ENCODE results near the gene SLC51B. TPM values are rescaled to one million over a fixed set of nuclear protein-coding genes. Genes with fewer than 3 reads are reported as not detected.
"Not testable (repeated sequence)": the region's sequence is repeated elsewhere in the genome, so short reads cannot be mapped to it uniquely, and the experiment has no call there.

Gene SLC51B
- total RNA-seq, 1 experiment from 2014 or later, result not detected

- intact Hi-C loops (cut with micrococcal nuclease; ENCODE audit: unreplicated experiment), result no loop called here
- no peaks in the 10 kb centered on the region for H3K4me1 ChIP-seq (ENCODE audit: insufficient read depth, low read length, poor library complexity, severe bottlenecking)
- no peaks in the 10 kb centered on the region for H3K9me3 ChIP-seq (ENCODE audit: low read depth, low read length, poor library complexity, severe bottlenecking)
- BruUV-seq (replicated peaks), result no TSS peak
- ChIA-PET POLR2A (ENCODE audit: low non-redundant PET) (no interaction called here), CTCF (no interaction called here)
- no peak for DNase-seq (ENCODE audit: low spot score)
- H3K27ac ChIP-seq (ENCODE audit: low read depth, low read length, poor library complexity, severe bottlenecking), result no peak overlapping the region
- peaks cover 5% of the 10 kb centered on the region for H3K36me3 ChIP-seq (ENCODE audit: insufficient read depth, low read length, poor library complexity, severe bottlenecking)
- TF ChIP-seq, protein P1, sequence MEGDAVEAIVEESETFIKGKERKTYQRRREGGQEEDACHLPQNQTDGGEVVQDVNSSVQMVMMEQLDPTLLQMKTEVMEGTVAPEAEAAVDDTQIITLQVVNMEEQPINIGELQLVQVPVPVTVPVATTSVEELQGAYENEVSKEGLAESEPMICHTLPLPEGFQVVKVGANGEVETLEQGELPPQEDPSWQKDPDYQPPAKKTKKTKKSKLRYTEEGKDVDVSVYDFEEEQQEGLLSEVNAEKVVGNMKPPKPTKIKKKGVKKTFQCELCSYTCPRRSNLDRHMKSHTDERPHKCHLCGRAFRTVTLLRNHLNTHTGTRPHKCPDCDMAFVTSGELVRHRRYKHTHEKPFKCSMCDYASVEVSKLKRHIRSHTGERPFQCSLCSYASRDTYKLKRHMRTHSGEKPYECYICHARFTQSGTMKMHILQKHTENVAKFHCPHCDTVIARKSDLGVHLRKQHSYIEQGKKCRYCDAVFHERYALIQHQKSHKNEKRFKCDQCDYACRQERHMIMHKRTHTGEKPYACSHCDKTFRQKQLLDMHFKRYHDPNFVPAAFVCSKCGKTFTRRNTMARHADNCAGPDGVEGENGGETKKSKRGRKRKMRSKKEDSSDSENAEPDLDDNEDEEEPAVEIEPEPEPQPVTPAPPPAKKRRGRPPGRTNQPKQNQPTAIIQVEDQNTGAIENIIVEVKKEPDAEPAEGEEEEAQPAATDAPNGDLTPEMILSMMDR (conservative IDR thresholded peaks at IDR 0.05; ENCODE audit: low read depth, low read length), result no peak
- TF ChIP-seq EZH2 (IDR thresholded peaks at IDR 0.05; ENCODE audit: borderline replicate concordance, low read depth, low read length, poor library complexity, severe bottlenecking), result no peak
- no peaks in the 10 kb centered on the region for H3K27me3 ChIP-seq (replicated peaks; ENCODE audit: insufficient read depth, low read depth, low read length, poor library complexity)
- no peak overlapping the region for H3K4me3 ChIP-seq (ENCODE audit: low read depth, low read length, poor library complexity, severe bottlenecking)
Measured at GRCh38 chr15:65096481-65097385, 51.5 kb downstream of the SLC51B start.

DNA sequence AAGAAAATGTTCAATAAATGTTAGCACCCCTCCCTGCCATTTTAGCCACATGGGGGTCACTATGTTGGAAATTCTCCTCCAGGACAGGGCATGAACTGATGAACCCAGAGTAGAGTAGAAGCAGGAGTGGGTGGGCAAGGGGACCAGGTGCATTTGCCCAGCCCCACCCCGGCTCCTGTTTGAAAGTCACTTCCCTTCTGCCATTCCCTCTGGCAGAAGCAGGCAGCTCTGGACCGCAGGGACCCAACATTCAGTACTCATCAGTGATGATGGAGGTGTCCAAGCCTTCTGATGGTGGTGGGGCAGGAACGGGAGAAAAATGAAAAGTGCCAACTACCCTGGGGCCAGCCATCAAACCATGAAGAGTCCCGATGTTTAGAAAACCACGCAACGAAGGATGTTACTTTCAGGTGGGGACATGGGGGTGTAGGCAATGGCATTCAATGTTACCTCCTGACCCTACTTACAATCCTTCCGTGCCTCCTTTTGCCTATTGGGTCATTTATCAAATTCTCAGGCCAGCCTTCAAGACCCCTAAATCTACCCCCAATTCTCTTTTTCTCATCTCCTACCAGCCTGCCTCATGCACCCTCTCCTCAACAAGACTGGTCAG is 52.6 kb downstream of the SLC51B start:
- Histone ChIP-seq H3K4me3 (ENCODE audit: low read depth, low read length, poor library complexity, severe bottlenecking) (no peak overlapping the region), H3K27me3 (replicated peaks; ENCODE audit: insufficient read depth, low read depth, low read length, poor library complexity) (no peaks in the 10 kb centered on the region), H3K27ac (ENCODE audit: low read depth, low read length, poor library complexity, severe bottlenecking) (no peak overlapping the region), H3K9me3 (ENCODE audit: low read depth, low read length, poor library complexity, severe bottlenecking) (no peaks in the 10 kb centered on the region), H3K4me1 (ENCODE audit: insufficient read depth, low read length, poor library complexity, severe bottlenecking) (no peaks in the 10 kb centered on the region), H3K36me3 (ENCODE audit: insufficient read depth, low read length, poor library complexity, severe bottlenecking) (peaks cover 5% of the 10 kb centered on the region)
- ChIA-PET CTCF (no interaction called here), POLR2A (ENCODE audit: low non-redundant PET) (no interaction called here)
- no peak for TF ChIP-seq EZH2 (IDR thresholded peaks at IDR 0.05; ENCODE audit: borderline replicate concordance, low read depth, low read length, poor library complexity, severe bottlenecking)
- TF ChIP-seq, protein P1 (conservative IDR thresholded peaks at IDR 0.05; ENCODE audit: low read depth, low read length), result no peak
- DNase-seq (ENCODE audit: low spot score), result no peak
- intact Hi-C loops (cut with micrococcal nuclease; ENCODE audit: unreplicated experiment), result no loop called here
- no TSS peak for BruUV-seq (replicated peaks)

DNA sequence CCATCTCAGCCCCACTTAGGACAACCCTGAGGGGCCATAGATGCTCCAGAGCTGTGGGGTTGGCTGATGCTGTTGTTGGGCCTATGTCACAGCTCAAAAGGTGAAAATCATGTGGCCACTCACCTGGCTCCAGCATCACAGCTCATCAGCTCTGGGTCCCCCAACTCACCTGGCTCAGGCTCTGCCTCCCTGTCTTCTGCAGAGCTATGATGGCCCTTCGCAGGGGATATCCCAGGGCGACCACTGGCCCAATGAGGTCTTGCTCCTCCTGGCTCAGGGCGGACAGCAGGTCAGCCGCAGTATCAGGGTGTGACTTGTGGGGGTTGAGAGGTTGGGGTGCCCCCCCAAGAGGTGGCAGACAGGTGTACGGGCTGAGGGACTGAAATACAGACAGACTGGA is 54.1 kb downstream of the SLC51B start:
- DNase-seq (ENCODE audit: low spot score), result no peak
- POLR2A ChIA-PET (ENCODE audit: low non-redundant PET), result no interaction called here
- H3K4me3 ChIP-seq (ENCODE audit: low read depth, low read length, poor library complexity, severe bottlenecking), result no peak overlapping the region
- intact Hi-C loops (cut with micrococcal nuclease; ENCODE audit: unreplicated experiment), result no loop called here
- H3K9me3 ChIP-seq (ENCODE audit: low read depth, low read length, poor library complexity, severe bottlenecking), result no peaks in the 10 kb centered on the region
- H3K27me3 ChIP-seq (replicated peaks; ENCODE audit: insufficient read depth, low read depth, low read length, poor library complexity), result no peaks in the 10 kb centered on the region
- CTCF ChIA-PET, result interaction anchor here (0.7 kb wide), 1 partner anchor 33 kb away, joined by 5 read pairs; no protein-coding TSS in a partner anchor
- no TSS peak for BruUV-seq (replicated peaks)
- peaks cover 5% of the 10 kb centered on the region for H3K36me3 ChIP-seq (ENCODE audit: insufficient read depth, low read length, poor library complexity, severe bottlenecking)
- no peak overlapping the region for H3K27ac ChIP-seq (ENCODE audit: low read depth, low read length, poor library complexity, severe bottlenecking)
- TF ChIP-seq EZH2 (IDR thresholded peaks at IDR 0.05; ENCODE audit: borderline replicate concordance, low read depth, low read length, poor library complexity, severe bottlenecking), result no peak
- TF ChIP-seq, protein P1 (conservative IDR thresholded peaks at IDR 0.05; ENCODE audit: low read depth, low read length), result no peak
- H3K4me1 ChIP-seq (ENCODE audit: insufficient read depth, low read length, poor library complexity, severe bottlenecking), result no peaks in the 10 kb centered on the region

GRCh38 chr15:65099801-65100200 is 54.6 kb downstream of the SLC51B start:
- POLR2A ChIA-PET (ENCODE audit: low non-redundant PET); H3K27me3 ChIP-seq (replicated peaks; ENCODE audit: insufficient read depth, low read depth, low read length, poor library complexity); DNase-seq (ENCODE audit: low spot score); H3K36me3 ChIP-seq (ENCODE audit: insufficient read depth, low read length, poor library complexity, severe bottlenecking); H3K4me3 ChIP-seq (ENCODE audit: low read depth, low read length, poor library complexity, severe bottlenecking); CTCF ChIA-PET; BruUV-seq (replicated peaks); intact Hi-C loops (cut with micrococcal nuclease; ENCODE audit: unreplicated experiment); H3K4me1 ChIP-seq (ENCODE audit: insufficient read depth, low read length, poor library complexity, severe bottlenecking); H3K27ac ChIP-seq (ENCODE audit: low read depth, low read length, poor library complexity, severe bottlenecking); H3K9me3 ChIP-seq (ENCODE audit: low read depth, low read length, poor library complexity, severe bottlenecking): not testable (repeated sequence)

All from A673 (cell line).